Fibroblast of skin of right biceps (primary cell): Measurements from ENCODE around the gene HAVCR2.

Experiments
- DNase-seq: peaks from one replicate; pipeline ENCODE4 v3.0.0-alpha.2; 2013

HAVCR2 gene

GRCh38 chr5:157038568-157039187 is 70.2 kb downstream of the HAVCR2 start:
- no peak for DNase-seq
